NCI-H1417 (cell line): ENCODE data around the gene PDLIM7.

Source experiments
- DNase-seq, 3 experiments: peaks; one replicate each; lab custom pipeline; 2025; lab: John Stamatoyannopoulos, UW

PDLIM7 gene

DNA sequence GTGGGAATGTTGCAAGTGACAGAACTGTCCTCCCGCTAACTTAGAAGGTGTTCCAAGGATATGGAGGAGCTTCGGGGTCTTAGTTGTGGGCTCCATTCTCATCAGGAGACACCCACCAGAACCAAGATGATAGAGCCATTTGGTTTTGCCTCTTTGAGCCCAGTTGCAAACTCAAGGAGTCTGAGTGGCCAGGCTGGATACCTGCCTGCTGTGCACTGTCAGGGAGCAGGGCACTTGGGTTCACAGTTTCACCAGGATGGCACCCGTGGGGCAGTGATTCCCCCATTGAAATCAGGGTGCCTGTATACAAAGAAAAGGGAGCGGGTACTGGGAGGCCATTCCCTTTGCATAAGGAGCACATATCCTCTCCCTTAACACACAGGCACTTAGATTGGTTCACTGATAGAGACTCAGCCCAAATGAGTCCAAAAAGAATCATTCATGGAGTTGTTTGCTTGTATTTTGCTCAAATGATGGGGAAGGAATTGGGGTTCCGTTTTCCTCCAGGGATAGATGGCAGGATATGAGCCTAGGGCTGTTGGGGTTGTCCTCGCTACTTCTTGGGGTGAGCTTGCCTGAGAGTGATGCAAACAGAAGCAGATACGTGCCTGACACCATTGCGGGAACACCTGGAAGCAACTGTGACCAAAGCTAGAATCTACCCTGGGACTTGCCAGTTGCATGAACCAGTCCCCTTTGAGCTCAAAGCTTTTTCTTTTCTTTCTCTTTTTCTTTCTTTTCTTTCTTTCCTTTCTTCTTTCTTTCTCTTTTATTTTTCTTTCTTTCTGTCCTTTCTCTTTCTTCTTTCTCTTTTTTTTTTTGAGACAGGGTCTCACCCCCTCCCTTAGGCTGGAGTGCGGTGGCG, 52.1 kb downstream of the PDLIM7 start:
- DNase-seq, result no peak

DNA sequence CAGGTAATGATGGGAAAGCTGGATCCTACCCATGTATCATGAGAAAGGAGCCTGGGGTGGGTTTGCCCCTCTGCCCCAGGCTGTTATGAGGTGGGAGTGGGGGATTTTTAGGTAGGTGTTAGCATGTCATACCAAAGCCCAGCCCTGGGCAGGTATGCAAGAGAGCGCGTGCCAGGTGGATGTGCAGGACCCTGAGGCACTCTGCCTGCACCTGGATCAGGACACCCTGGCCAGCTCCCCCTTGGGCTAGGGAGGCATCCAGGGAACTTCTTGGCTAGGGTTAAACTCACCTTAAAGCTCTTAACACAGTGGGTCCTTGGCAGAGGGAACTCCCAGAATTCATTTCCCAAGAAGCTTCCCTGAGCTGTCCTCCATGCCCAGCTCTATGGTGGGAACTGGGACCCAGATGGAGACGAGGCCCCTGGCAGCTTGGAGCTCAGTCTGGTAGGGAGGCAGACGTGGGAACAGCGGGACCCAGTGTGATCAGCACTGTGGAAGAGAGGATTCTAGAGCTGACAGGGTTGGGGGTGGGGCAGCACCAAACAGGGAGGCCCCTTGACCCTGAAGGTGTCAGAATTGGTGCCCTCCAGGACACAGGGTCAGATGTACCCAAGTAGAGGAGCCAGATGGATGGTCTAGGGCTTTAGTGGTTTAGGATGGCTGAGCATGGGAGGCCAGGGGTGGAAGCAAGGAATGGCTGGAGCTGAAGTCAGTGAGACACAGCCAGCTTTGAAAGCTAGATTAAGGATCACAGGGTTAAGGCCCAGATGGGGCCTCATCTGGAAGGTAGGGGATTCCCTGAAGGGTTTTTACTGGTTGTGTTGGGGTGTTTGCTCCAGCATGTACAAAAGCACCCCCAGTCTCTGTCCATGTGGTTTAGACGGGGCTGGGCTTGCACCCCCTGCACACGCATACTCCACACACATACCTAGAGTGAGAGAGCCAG, 53.0 kb downstream of the PDLIM7 start:
- no peak for DNase-seq

DNA sequence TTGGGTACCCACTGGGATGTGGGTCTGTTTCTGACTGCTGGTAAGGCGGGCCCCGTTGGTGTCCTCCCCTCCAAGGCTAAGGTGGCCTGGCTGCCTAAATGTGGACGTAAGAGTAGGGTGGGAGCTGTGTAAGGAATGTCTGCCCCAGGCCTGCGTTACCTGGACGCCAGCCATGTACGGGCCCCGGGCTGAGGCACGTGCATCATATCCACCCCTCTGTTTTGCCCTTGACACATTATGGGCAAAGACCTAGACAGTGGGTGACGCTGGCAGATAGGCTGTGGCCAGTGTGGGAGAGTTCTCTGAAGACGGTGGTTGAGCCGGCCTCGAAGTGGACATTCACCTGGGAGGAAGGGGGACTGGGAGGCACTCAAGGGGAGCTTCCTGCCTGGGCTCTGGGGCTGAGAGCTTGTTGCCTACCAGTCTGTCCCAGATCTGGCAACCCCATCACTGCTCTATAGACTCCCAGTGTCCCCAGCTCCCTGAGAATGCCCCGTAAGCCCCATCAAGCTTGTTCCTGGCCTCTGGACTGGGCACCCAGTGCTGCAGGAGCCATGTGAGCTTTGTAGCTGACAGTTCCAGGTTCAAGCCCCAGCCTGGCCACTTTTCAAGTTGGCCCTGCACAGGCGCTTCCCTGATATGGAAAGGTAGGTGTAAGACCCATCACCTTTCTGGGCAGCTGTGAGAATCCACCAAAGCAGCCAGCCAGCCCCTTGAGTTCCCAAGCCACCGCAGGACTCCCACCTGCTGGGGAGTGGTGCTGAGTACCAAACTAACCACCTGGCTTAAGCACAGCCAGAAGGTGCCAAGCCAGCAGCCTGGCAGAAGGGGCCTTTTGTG, 54.0 kb downstream of the PDLIM7 start:
- no peak for DNase-seq

DNA sequence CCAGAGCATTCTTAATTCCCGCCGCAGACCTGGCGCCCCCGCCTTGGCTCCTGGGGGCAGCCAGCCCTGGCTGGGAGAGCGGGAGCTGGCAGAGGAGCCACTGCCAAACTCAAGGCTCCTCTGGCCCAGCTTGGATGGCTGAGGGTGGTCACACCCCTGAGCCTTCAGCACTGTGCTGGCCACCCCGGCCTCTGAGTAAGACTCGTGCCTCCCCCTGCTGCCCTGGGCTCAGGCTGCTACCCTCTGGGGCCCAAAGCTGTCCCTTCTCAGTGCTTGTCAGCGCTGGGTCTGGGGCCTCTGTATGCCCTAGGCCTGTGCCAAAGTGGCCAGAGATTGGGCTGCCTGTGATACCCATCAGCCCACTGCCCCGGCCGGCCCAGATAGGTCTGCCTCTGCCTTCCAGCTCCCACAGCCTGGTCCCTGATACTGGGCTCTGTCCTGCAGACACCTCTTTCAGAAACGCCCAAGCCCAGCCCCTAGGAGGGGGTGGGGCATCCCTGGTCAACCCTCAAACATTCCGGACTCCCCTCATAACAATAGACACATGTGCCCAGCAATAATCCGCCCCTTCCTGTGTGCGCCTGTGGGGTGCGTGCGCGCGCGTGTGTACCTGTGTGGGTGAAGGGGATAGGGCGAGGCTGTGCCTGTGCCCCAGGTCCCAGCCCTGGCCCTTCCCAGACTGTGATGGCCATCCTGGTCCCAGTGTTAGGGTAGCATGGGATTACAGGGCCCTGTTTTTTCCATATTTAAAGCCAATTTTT, 55.2 kb downstream of the PDLIM7 start:
- DNase-seq, result no peak

DNA sequence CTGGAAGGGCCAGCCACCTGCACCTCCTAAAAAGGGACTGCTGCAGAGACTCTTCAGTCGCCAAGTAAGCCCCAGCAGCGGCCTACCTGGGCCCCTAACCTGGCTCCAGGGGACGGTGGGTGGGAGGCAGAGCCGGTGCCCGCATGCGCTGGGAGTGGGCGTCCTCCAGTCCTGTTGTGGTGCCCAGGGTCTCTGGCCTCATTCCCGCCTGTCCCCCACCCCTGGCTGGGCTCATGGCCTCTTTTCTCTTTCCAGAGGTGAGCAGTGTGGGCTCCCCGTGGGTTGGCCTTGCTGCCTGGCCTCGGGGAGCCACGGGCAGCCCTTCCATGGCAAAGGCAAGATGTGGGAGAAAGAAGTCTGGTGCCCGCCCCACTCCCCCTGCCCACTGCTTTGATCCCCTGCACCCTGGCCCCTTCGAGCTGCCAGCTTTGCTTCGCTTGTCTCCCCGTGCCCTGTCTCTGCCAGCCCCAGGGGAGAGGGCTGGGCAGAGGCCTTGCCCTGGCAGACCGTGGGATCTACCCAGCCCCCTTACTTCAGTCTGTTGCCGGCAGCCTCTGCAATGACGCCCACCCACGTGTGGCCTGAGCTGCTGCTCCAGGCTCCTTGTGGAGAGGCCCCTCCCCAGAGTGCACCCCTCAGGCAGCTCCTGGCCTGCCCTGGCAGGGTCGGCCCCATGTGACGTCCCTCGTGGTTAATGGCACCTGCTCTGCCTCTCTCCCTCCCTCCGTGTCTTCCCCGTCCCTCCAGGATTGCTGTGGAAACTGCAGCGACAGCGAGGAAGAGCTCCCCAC, 56.2 kb downstream of the PDLIM7 start:
- no peak for DNase-seq

DNA sequence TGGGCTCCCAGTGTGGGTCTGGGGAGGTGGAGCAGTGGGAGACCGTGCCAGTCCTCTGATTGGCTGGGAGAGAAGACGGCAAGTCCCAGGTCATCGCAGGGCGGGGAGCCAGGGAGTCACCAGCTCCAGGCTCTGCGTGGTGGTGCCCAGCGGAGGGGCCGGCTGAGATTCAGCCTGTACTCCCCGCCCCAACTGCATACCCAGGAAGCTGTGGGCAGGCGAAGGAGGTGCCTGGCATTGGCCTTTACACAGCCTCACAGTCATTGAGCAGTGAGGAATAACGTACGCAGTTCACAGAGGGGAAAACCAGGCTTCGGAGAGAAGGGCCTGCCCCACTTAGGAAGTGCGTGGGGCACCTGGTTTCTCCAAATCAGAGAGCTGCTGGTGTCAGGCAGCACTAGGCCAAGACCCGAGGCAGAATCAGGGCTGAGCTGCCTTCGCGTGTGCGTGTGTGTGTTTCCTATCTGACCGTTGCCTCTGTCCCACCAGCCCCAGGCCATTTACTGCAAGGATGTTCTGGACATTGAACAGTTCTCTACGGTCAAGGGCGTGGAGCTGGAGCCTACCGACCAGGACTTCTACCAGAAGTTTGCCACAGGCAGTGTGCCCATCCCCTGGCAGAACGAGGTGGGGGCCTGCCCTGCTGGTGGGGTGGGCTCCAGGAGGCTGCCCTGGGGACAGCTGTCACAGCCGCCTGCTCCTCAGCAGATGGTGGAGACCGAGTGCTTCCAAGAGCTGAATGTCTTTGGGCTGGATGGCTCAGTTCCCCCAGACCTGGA, 57.0 kb downstream of the PDLIM7 start:
- no peak for DNase-seq

DNA sequence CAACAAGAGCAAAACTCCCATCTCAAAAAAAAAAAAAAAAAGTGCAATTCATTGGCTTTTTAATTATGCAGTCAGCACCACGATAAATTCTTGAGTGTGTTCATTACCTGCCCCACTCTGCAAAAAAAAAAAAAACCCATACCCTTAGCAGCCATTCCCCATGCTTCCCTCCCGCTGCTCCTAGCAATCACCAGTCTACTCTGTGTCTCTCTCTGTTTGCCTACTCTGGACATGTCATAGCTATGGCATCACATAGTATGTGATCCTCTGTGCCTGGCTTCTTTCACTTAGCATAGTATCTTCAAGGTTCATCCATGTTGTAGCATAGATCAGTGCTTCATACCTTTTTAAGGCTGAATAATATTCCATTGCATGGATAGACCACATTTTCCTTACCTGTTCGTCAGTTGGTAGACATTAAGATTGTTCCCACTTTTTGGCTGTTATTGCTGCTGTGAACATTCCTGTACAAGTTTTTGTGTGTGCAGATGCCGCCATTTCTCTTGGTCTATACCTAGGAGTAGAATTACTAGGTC, 57.8 kb downstream of the PDLIM7 start:
- no peak for DNase-seq

DNA sequence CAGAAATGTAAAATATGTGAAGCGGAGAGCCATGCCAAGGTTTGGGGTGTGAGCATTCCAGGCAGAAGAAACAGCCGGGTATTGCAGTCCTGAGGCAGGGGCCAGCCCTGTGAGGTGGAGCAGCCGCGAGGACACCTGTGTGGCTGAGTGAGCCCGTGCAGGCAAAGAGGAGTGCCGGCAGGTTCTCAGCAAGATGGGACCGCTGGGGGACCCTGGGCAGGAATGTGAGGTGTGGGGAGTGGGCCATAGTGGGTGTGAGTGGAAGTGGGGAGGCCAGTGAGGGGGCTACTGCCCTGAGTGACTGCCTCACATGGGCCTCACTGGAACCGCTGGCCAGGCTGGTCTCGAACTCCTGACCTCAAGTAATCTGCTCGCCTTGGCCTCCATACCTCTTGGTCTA, 58.9 kb downstream of the PDLIM7 start:
- no peak for DNase-seq

DNA sequence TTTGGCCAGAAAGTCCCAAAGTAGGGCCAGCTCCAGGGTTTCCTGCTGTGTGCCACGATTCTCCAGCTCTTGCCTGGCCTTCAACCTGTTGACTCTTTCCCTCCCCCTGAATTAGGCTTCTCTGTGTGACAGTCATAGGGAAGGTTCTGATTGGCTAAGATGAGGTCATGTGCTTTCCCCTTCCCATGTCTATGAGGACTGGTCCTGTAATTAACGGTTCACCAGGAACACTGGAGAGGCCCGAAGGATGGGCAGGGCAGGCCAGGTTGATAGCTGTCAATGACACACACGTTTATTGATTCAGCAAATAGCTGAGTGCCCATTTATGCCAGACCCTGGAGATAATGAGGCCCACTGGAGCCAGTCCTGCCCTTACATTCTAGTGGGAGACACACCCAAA, 59.8 kb downstream of the PDLIM7 start:
- peak in 2 of 3 experiments; percentile 19 to 45 for DNase-seq

DNA sequence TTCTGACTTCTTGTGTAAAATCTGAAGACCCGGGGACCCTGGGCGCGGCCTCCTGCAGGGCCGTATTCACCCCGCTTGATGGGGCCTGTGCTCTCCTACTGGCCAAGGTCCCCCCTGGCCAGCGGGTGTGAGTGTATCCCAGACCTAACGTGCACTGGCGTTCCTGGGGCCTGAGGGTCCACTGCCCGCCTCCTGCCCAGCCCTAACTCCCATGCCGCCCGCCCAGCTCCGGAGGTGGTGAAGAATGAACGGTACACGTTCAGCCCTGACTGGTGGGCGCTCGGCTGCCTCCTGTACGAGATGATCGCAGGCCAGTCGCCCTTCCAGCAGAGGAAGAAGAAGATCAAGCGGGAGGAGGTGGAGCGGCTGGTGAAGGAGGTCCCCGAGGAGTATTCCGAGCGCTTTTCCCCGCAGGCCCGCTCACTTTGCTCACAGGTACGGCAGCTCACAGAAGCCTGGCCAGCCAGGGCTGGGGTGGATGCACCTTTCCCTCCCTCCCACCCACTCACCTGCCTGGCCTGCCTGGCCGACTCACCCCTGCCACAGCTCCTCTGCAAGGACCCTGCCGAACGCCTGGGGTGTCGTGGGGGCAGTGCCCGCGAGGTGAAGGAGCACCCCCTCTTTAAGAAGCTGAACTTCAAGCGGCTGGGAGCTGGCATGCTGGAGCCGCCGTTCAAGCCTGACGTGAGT, 61.4 kb downstream of the PDLIM7 start:
- DNase-seq, result no peak

DNA sequence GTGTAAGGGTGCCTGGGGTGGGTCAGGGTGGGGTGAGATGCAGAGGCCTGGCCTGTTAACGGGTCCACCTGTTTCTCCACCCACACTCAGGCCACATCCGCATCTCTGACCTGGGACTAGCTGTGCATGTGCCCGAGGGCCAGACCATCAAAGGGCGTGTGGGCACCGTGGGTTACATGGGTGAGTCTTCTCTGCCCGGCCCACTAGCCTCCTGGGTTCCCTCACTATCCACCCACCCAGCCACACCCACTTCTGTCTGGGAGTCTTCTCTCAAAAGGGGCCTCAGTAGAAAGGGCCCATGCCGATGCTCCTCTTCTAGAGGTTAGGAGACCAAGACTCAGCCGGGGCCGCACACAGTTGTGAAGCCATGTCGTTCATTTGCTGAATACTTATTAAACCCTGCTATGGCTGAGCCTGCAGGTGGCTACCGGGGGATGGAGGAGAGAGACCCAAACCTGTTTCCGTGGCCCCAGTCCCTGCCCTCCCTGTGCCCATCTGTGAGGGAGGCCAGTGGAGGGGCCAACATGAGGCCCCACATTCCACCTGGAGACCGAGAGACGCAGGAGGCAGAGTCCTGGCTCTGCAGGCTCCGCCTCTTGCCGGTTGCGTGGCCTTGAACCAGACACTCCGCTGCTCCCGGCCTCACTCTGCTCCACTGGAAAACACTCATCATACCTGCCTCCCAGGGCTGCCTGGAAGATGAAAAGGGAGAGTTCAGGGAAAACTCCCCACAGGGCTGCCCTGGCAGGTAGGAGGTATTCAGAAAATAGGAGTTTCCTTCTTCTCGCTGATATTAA, 62.3 kb downstream of the PDLIM7 start:
- no peak for DNase-seq

DNA sequence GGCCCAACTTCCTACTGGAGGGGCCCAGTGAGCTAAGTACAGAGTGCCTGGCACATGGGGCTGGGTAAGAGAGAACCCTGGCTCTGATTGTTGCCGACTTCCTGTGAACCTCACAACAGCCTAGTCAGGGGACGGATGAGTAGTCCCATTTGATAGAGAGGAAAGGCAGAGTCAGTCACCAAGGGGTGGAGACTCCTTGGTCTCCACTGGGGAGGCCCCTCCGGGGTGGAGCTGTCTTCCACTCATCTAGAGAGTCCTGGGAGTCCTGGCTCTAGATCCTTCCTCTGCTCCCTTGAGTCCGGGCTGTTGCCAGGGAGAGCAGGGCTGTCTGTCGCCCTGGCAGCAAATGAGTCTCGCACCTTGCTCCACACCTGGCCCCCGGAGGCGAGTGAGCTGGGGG, 63.0 kb downstream of the PDLIM7 start:
- no peak for DNase-seq

DNA sequence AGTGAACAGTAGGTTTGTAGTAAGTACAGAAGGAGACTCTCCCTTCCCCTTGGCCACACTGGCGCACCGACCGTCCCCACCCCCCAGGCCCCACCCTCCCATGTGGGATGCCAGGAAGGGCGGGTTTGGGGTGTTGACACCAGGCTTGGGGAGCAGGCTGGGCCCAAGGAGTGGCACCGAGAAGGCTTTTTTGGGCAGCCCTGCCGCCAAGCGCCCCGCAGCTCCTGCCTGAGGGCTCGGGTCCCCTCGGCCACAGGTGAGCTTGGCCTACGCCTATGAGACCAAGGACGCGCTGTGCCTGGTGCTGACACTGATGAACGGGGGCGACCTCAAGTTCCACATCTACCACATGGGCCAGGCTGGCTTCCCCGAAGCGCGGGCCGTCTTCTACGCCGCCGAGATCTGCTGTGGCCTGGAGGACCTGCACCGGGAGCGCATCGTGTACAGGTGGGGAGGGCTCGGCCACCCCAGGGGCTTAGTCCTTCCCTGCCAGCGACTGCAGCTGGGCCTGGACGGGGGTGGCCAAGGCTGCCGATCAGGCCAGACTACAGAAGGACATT, 63.7 kb downstream of the PDLIM7 start:
- no peak for DNase-seq
